ENCODE measurements around the gene GADD45A. TPM values are rescaled to one million over a fixed set of nuclear protein-coding genes. Genes with fewer than 3 reads are reported as not detected.

GADD45A gene
- total RNA-seq, 1 experiment from 2014 or later: 35.4 TPM

DNA sequence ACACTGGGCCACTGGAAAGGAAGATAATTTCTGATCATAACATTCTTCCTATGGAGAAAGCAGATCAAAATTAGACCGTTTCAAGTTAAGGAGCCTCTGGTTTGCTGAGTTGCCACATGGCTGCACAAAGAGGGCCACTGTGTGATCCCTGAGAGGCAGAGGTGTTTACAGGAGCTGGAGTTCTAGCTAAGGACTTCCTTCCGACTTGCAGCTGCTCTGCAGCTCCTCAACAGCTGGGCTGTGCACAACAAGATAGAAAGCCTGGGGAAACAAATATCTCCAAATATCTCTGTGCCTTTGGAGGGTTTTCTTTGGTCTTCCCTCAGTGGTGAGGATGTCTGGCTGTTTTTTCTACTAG lies 26.8 kb downstream of the GADD45A start:
- H3K4me1 Mint-ChIP-seq (ENCODE audit: low read depth, unreplicated experiment): peaks cover 64% of the 10 kb centered on the region
- H3K4me3 Mint-ChIP-seq (ENCODE audit: low read depth, unreplicated experiment): no peak overlapping the region
- peaks cover 5% of the 10 kb centered on the region for H3K36me3 Mint-ChIP-seq (ENCODE audit: insufficient read depth, unreplicated experiment)
- DNase-seq: no peak
- CTCF ChIA-PET: interaction anchor here (1.0 to 1.4 kb wide), 5 partner anchors 11 to 210 kb away, joined by 3 to 5 read pairs (median 4); no protein-coding TSS in a partner anchor
- H3K27me3 Mint-ChIP-seq (ENCODE audit: unreplicated experiment): no peaks in the 10 kb centered on the region
- intact Hi-C loops (cut with micrococcal nuclease; ENCODE audit: unreplicated experiment): loop anchor here (5.0 kb wide), 1 partner anchor 35 kb away; no protein-coding TSS in a partner anchor
- BruUV-seq (replicated peaks): no TSS peak
- TF ChIP-seq, protein P1, sequence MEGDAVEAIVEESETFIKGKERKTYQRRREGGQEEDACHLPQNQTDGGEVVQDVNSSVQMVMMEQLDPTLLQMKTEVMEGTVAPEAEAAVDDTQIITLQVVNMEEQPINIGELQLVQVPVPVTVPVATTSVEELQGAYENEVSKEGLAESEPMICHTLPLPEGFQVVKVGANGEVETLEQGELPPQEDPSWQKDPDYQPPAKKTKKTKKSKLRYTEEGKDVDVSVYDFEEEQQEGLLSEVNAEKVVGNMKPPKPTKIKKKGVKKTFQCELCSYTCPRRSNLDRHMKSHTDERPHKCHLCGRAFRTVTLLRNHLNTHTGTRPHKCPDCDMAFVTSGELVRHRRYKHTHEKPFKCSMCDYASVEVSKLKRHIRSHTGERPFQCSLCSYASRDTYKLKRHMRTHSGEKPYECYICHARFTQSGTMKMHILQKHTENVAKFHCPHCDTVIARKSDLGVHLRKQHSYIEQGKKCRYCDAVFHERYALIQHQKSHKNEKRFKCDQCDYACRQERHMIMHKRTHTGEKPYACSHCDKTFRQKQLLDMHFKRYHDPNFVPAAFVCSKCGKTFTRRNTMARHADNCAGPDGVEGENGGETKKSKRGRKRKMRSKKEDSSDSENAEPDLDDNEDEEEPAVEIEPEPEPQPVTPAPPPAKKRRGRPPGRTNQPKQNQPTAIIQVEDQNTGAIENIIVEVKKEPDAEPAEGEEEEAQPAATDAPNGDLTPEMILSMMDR (IDR thresholded peaks at IDR 0.05; ENCODE audit: unreplicated experiment): no peak
- no peaks in the 10 kb centered on the region for H3K9me3 Mint-ChIP-seq (ENCODE audit: low read depth, unreplicated experiment)
- no peak overlapping the region for H3K27ac Mint-ChIP-seq (ENCODE audit: unreplicated experiment)

- H3K4me3 Mint-ChIP-seq (ENCODE audit: low read depth, unreplicated experiment): peak overlapping the region; percentile 29
- H3K27me3 Mint-ChIP-seq (ENCODE audit: unreplicated experiment): no peaks in the 10 kb centered on the region
- peaks cover 5% of the 10 kb centered on the region for H3K36me3 Mint-ChIP-seq (ENCODE audit: insufficient read depth, unreplicated experiment)
- H3K27ac Mint-ChIP-seq (ENCODE audit: unreplicated experiment): peak overlapping the region; percentile 58
- intact Hi-C loops (cut with micrococcal nuclease; ENCODE audit: unreplicated experiment): loop anchor here (5.0 kb wide), 1 partner anchor 34 kb away; no protein-coding TSS in a partner anchor
- TF ChIP-seq, protein P1 (IDR thresholded peaks at IDR 0.05; ENCODE audit: unreplicated experiment): no peak
- BruUV-seq (replicated peaks): no TSS peak
- peak; percentile 68 for DNase-seq
- H3K4me1 Mint-ChIP-seq (ENCODE audit: low read depth, unreplicated experiment): peaks cover 73% of the 10 kb centered on the region
- H3K9me3 Mint-ChIP-seq (ENCODE audit: low read depth, unreplicated experiment): no peaks in the 10 kb centered on the region
- CTCF ChIA-PET: interaction anchor here (0.7 to 1.4 kb wide), 5 partner anchors 25 to 161 kb away, joined by 3 to 5 read pairs (median 3); partner anchors contain the start of gene GADD45A
Measured at GRCh38 chr1:67713057-67713846, 28.3 kb downstream of the GADD45A start.

DNA sequence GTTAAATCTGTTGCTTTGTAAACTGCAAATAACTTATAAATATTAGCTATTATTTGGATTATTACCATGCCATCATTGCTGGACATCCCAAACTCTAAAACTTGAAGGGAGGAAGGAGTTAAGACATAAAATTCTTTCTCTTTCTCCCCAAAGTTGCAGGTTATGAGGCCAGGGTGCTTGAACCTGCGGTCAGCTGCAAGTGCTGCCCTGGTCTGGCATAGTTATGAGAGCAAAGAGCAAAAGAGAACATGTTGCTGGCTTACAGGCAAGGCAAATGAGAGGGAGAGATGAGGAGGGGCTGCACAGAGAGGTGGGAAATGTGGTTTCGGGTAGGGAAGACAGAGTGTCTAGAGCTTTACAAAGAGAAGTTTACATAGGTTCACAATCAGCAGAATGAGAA lies 30.8 kb downstream of the GADD45A start:
- CTCF ChIA-PET: no interaction called here
- no TSS peak for BruUV-seq (replicated peaks)
- intact Hi-C loops (cut with micrococcal nuclease; ENCODE audit: unreplicated experiment): no loop called here
- Mint-ChIP-seq H3K27me3 (ENCODE audit: unreplicated experiment) (no peaks in the 10 kb centered on the region), H3K36me3 (ENCODE audit: insufficient read depth, unreplicated experiment) (peaks cover 5% of the 10 kb centered on the region), H3K27ac (ENCODE audit: unreplicated experiment) (peak overlapping the region; percentile 13), H3K9me3 (ENCODE audit: low read depth, unreplicated experiment) (no peaks in the 10 kb centered on the region), H3K4me1 (ENCODE audit: low read depth, unreplicated experiment) (peaks cover 68% of the 10 kb centered on the region), H3K4me3 (ENCODE audit: low read depth, unreplicated experiment) (no peak overlapping the region)
- DNase-seq: no peak
- TF ChIP-seq, protein P1 (IDR thresholded peaks at IDR 0.05; ENCODE audit: unreplicated experiment): no peak

GRCh38 chr1:67716800-67717199 lies 31.8 kb downstream of the GADD45A start:
- Mint-ChIP-seq H3K4me1 (ENCODE audit: low read depth, unreplicated experiment) (peaks cover 59% of the 10 kb centered on the region), H3K36me3 (ENCODE audit: insufficient read depth, unreplicated experiment) (peaks cover 5% of the 10 kb centered on the region), H3K9me3 (ENCODE audit: low read depth, unreplicated experiment) (no peaks in the 10 kb centered on the region), H3K4me3 (ENCODE audit: low read depth, unreplicated experiment) (no peak overlapping the region), H3K27ac (ENCODE audit: unreplicated experiment) (peak overlapping the region; percentile 16), H3K27me3 (ENCODE audit: unreplicated experiment) (no peaks in the 10 kb centered on the region)
- intact Hi-C loops (cut with micrococcal nuclease; ENCODE audit: unreplicated experiment): no loop called here
- CTCF ChIA-PET: no interaction called here
- no TSS peak for BruUV-seq (replicated peaks)
- DNase-seq: no peak
- TF ChIP-seq, protein P1 (IDR thresholded peaks at IDR 0.05; ENCODE audit: unreplicated experiment): no peak

Measured in Calu3 (cell line).